ENCODE data around the gene GAS6. TPM values are rescaled to one million over a fixed set of nuclear protein-coding genes. Genes with fewer than 3 reads are reported as not detected.
"Not testable (repeated sequence)": the region's sequence is repeated elsewhere in the genome, so short reads cannot be mapped to it uniquely, and the experiment has no call there.

The GAS6 gene
- total and polyA plus RNA-seq, 3 donors from 2014 or later: 193 to 575 (median 416) TPM

DNA sequence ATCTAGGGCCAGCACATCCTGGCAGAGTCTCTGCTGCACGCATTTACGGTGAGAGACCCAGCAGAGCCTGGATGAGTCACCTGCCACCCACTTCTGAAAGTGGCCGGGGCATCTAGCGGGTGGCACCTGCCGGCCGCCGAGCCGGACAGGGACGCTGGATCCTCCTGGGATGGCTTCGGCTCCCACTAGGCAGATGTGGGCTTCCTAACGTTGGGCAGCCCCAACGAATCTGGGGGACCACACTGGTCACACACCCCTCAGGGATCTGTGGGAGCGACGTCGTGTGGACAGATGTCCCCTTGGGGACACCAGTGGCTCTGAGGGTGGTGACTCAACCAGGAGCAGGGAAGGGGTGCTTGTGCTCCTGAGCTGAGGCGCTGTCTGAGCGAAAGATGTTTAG is 72.7 kb downstream of the GAS6 start:
- DNase-seq: no peak

DNA sequence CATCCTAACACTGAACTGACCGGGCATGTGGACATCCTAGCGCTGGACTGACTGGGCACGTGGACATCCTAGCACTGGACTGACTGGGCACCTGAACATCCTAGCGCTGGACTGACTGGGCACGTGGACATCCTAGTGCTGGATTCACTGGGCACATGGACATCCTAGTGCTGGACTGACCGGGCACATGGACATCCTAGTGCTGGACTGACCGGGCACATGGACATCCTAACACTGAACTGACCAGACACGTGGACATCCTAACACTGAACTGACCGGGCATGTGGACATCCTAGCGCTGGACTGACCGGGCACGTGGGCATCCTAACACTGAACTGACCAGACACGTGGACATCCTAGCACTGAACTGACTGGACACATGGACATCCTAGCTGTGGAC is 73.9 kb downstream of the GAS6 start:
- H3K36me3 ChIP-seq (ENCODE audit: low read depth, missing control alignments); intact Hi-C loops (cut with DNase I; ENCODE audit: low total_unique reads); H3K27me3 ChIP-seq; H3K27ac ChIP-seq; H3K9me3 ChIP-seq; H3K4me3 ChIP-seq; H3K4me1 ChIP-seq; DNase-seq: not testable (repeated sequence)
- 83% methylated on average over 13 of the region's 13 CpGs; no CpG with 5 or more reads in 1 of the 2 donors for WGBS, 2 donors

More for the DNA sequence above, 72.7 kb downstream of the GAS6 start:
- no peaks in the 10 kb centered on the region for H3K36me3 ChIP-seq (ENCODE audit: low read depth, missing control alignments)
- H3K4me1 ChIP-seq: no peaks in the 10 kb centered on the region
- 84 to 85% methylated on average over 16 to 17 of the region's 17 CpGs for WGBS, 2 donors
- TF ChIP-seq POLR2A (IDR thresholded peaks at IDR 0.05): no peak
- TF ChIP-seq, protein P1, sequence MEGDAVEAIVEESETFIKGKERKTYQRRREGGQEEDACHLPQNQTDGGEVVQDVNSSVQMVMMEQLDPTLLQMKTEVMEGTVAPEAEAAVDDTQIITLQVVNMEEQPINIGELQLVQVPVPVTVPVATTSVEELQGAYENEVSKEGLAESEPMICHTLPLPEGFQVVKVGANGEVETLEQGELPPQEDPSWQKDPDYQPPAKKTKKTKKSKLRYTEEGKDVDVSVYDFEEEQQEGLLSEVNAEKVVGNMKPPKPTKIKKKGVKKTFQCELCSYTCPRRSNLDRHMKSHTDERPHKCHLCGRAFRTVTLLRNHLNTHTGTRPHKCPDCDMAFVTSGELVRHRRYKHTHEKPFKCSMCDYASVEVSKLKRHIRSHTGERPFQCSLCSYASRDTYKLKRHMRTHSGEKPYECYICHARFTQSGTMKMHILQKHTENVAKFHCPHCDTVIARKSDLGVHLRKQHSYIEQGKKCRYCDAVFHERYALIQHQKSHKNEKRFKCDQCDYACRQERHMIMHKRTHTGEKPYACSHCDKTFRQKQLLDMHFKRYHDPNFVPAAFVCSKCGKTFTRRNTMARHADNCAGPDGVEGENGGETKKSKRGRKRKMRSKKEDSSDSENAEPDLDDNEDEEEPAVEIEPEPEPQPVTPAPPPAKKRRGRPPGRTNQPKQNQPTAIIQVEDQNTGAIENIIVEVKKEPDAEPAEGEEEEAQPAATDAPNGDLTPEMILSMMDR (IDR thresholded peaks at IDR 0.05): no peak
- H3K27ac ChIP-seq: no peak overlapping the region
- no peaks in the 10 kb centered on the region for H3K27me3 ChIP-seq
- H3K9me3 ChIP-seq: no peaks in the 10 kb centered on the region
- intact Hi-C loops (cut with DNase I; ENCODE audit: low total_unique reads): no loop called here
- no peak overlapping the region for H3K4me3 ChIP-seq

DNA sequence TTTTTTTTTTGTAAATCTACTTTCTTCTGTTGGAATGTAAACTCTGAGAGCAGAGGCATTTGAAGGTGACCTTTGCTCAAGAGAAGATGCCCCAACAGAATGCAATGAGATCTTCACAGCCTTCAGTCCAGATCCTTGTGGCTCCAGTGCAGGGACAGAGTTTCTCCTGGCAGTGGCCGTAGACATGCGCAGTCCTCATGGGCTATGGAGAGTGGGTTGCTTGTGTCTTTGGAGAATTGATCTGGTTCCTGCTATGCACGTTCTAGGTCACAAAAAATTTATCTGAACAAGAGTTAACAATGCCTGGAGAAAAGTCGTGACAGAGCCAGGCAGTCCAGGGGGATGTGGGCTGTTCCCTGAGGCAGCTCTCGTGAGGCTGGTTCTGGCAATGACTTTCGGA is 74.7 kb downstream of the GAS6 start:
- intact Hi-C loops (cut with DNase I; ENCODE audit: low total_unique reads): no loop called here

DNA sequence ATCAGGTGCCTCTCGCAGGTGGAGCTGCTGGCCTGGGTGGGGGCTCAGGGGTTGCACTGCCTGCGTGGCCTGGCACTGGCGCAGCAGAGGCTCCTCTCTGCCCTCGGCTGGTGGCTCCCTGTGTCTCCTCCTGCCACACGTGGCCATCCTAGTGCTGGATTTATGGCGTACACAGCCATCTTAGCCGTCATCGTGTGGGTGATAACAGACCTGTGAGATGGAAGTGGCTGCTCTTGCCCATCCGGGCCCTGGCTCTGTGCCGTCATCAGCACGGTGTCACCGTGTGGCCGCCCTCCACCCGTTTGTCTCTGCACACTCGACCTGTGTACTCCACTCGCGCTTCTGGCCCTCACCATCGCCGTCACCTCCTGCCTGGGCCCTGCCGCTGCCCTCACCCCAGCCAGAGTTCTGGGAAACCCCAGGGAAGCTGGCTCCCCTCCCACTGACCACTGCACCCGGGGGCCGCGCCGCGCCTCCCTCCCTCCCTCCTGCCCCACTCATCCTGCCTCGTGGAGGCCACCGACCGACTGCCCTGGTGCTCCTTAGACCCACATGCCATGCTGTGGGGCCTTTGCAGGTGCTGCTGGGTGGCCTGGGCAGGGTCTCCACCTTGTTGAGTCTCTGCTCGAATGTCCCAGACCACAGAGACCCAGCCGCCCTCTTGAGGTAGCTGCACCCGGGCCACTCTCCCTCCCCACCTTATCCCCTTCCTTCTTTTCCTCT is 75.3 kb downstream of the GAS6 start:
- no peak for TF ChIP-seq POLR2A (IDR thresholded peaks at IDR 0.05)
- TF ChIP-seq, protein P1 (IDR thresholded peaks at IDR 0.05): no peak
- DNase-seq: no peak
- intact Hi-C loops (cut with DNase I; ENCODE audit: low total_unique reads): no loop called here

More for the DNA sequence above, 74.7 kb downstream of the GAS6 start:
- Histone ChIP-seq H3K36me3 (ENCODE audit: low read depth, missing control alignments) (no peaks in the 10 kb centered on the region), H3K4me1 (no peaks in the 10 kb centered on the region), H3K27me3 (no peaks in the 10 kb centered on the region), H3K4me3 (no peak overlapping the region), H3K27ac (no peak overlapping the region), H3K9me3 (no peaks in the 10 kb centered on the region)
- WGBS, 2 donors: 74 to 87% methylated on average over 6 of the region's 6 CpGs
- no peak for DNase-seq
- TF ChIP-seq, protein P1 (IDR thresholded peaks at IDR 0.05): no peak
- TF ChIP-seq POLR2A (IDR thresholded peaks at IDR 0.05): no peak

DNA sequence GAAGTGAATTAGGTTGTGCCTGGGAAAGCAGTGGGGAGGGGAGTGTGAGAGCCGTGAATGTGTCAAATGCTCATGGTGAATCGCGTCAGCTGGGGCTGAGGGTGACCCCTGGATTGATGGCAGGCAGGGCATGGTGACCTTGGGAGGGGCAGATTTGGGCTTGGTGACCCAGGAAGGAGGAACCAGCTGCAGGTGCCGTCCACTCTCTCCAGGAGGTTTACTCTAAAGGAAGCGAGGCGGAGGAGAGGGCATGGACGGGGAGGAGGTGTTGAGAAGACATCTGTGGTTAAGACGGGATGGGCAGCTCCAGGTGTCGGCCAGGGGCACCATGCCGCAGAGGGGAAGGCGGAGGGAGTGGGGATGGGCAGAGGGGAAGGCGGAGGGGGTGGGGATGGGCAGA is 76.2 kb downstream of the GAS6 start:
- Histone ChIP-seq H3K9me3 (no peaks in the 10 kb centered on the region), H3K4me3 (no peak overlapping the region), H3K27ac (no peak overlapping the region), H3K4me1 (no peaks in the 10 kb centered on the region), H3K27me3 (no peaks in the 10 kb centered on the region), H3K36me3 (ENCODE audit: low read depth, missing control alignments) (no peaks in the 10 kb centered on the region)
- no peak for DNase-seq
- intact Hi-C loops (cut with DNase I; ENCODE audit: low total_unique reads): no loop called here
- WGBS, 2 donors: 70 to 91% methylated on average over 11 of the region's 12 CpGs
- TF ChIP-seq, protein P1 (IDR thresholded peaks at IDR 0.05): no peak
- no peak for TF ChIP-seq POLR2A (IDR thresholded peaks at IDR 0.05)

More for the DNA sequence above, 75.3 kb downstream of the GAS6 start:
- Histone ChIP-seq H3K9me3 (no peaks in the 10 kb centered on the region), H3K4me1 (no peaks in the 10 kb centered on the region), H3K27ac (no peak overlapping the region), H3K4me3 (no peak overlapping the region), H3K36me3 (ENCODE audit: low read depth, missing control alignments) (no peaks in the 10 kb centered on the region), H3K27me3 (no peaks in the 10 kb centered on the region)
- WGBS, 2 donors: 86 to 89% methylated on average over 30 to 31 of the region's 31 CpGs
